ENCODE results near the gene PTX4. TPM values are rescaled to one million over a fixed set of nuclear protein-coding genes. Genes with fewer than 3 reads are reported as not detected.

PTX4 gene
- total RNA-seq, 1 experiment from 2014 or later: not detected

DNA sequence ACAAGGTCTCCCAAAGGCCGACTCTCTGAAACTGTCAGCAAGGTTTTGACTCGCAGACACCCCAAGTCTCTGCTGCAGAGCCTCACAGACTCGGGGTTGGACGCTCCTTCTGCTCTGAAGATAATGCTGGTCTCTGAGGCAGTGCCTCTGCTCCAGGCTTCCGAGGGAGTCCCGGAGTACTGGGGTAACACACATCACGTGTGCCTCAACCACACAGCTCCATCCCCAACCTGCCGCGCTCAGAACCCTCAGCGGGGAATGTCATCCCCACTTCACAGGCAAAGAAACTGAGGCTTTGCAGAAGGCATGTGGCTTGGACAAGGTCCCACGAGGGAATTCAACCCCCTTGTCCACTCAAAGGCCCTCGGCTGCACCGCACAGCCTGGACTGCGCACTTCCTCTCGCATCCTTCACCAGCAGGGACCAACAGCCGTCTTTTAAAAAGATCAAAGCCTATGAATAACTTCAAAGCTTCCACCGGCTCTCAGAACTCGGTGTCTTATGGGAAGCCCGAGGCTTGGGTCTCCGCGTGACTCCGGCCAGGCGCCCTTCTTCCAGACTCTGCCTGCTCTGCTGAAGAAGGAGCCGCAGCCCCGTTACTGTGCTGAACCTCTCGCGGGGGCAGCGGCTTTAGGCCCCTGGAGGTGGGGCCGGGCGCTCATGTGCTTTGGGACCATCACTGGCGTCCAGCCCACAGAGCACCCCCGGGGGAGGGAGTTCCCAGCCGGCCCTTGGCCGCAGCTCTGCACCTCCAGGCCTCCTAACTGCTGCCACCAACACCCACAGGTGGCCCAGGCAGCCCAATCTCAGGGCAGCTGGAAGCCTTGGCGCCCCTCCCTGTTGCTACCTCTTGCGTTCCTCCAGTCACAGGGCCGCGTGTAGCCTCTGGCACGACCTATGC is 46.9 kb upstream of the PTX4 start:
- Histone ChIP-seq H3K27me3 (ENCODE audit: insufficient read depth, low read length) (no peaks in the 10 kb centered on the region; the same call in 1 of the 2 replicates), H2BK5ac (ENCODE audit: insufficient read length, low read length) (no peak overlapping the region), H3K4me1 (ENCODE audit: insufficient read depth, low read length) (no peaks in the 10 kb centered on the region), H3K56ac (ENCODE audit: insufficient read length, low read depth, low read length) (no peak overlapping the region), H3K4ac (ENCODE audit: low read depth, low read length) (no peak overlapping the region), H3K9ac (ENCODE audit: extremely low read depth, insufficient read length, low read length) (no peak overlapping the region), H3K18ac (ENCODE audit: insufficient read length, low read depth, low read length) (no peak overlapping the region), H3K27ac (ENCODE audit: insufficient read length, low read depth, low read length) (no peak overlapping the region), H4K20me1 (ENCODE audit: control insufficient read depth, insufficient read depth, insufficient read length) (no peaks in the 10 kb centered on the region), H3K9me3 (ENCODE audit: control insufficient read depth, low read depth, low read length) (no peaks in the 10 kb centered on the region), H2BK12ac (ENCODE audit: insufficient read length, low read depth, low read length) (no peak overlapping the region), H3K79me1 (ENCODE audit: insufficient read depth, low read depth, low read length, poor library complexity, severe bottlenecking) (no peaks in the 10 kb centered on the region), H2AFZ (ENCODE audit: low read length) (no peak overlapping the region), H4K8ac (replicated peaks; ENCODE audit: insufficient read length, low read depth, low read length) (no peak overlapping the region), H3K14ac (ENCODE audit: insufficient read depth, low read length) (no peak overlapping the region), H2BK20ac (ENCODE audit: low read depth, low read length, poor library complexity, severe bottlenecking) (no peak overlapping the region), H2AK5ac (ENCODE audit: insufficient read length, low read length) (no peak overlapping the region), H3K4me2 (ENCODE audit: insufficient read depth, insufficient read length, low read length) (no peak overlapping the region), H4K5ac (ENCODE audit: insufficient read length, low read depth, low read length) (no peak overlapping the region), H3K23me2 (ENCODE audit: insufficient read length, low read depth, low read length, poor library complexity, severe bottlenecking) (no peaks in the 10 kb centered on the region), H3T11ph (ENCODE audit: low read length) (no peak overlapping the region), H2BK15ac (ENCODE audit: low read depth, low read length) (no peak overlapping the region), H2BK120ac (ENCODE audit: low read depth, low read length, poor library complexity, severe bottlenecking) (no peak overlapping the region), H3K23ac (ENCODE audit: insufficient read length, low read depth, low read length) (no peak overlapping the region), H4K91ac (ENCODE audit: insufficient read length, low read depth, low read length) (no peak overlapping the region), H3K79me2 (ENCODE audit: insufficient read depth, low read length) (no peaks in the 10 kb centered on the region)
- Mint-ChIP-seq H3K4me1 (no peaks in the 10 kb centered on the region), H3K4me3 (no peak overlapping the region), H3K36me3 (ENCODE audit: insufficient read depth in 1 of 3, low read depth in 3 of 3) (no peaks in the 10 kb centered on the region; a peak in 1 of 7 replicates), H3K9me3 (no peaks in the 10 kb centered on the region), H3K27me3 (ENCODE audit: low read depth) (no peaks in the 10 kb centered on the region), H3K27ac (no peak overlapping the region)
- no CpG with 5 or more reads among the region's 39 CpGs for WGBS (ENCODE audit: extremely low coverage, insufficient read length, low lambda C conversion rate)
- DNase-seq: no peak
- TF ChIP-seq, protein P1, sequence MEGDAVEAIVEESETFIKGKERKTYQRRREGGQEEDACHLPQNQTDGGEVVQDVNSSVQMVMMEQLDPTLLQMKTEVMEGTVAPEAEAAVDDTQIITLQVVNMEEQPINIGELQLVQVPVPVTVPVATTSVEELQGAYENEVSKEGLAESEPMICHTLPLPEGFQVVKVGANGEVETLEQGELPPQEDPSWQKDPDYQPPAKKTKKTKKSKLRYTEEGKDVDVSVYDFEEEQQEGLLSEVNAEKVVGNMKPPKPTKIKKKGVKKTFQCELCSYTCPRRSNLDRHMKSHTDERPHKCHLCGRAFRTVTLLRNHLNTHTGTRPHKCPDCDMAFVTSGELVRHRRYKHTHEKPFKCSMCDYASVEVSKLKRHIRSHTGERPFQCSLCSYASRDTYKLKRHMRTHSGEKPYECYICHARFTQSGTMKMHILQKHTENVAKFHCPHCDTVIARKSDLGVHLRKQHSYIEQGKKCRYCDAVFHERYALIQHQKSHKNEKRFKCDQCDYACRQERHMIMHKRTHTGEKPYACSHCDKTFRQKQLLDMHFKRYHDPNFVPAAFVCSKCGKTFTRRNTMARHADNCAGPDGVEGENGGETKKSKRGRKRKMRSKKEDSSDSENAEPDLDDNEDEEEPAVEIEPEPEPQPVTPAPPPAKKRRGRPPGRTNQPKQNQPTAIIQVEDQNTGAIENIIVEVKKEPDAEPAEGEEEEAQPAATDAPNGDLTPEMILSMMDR (conservative IDR thresholded peaks at IDR 0.05): no peak

Data from H9 (cell line).